DMS153 (cell line): ENCODE results near the gene USP31.

Experiments used
- DNase-seq: peaks from one replicate; lab custom pipeline; 2025; lab: John Stamatoyannopoulos, UW

Gene USP31

GRCh38 chr16:23149267-23149992 lies at the start of gene USP31:
Gene USP31, minus strand, starts transcription at chr16:23149452. Its CDS starts 182 bp downstream, at chr16:23149270.
- peak; percentile 96 for DNase-seq

- no peak for DNase-seq
Measured at GRCh38 chr16:23196539-23196938, 47.3 kb upstream of the USP31 start.

- DNase-seq, result no peak
Measured at GRCh38 chr16:23195366-23195978, 46.2 kb upstream of the USP31 start.

GRCh38 chr16:23194497-23195221 lies 45.4 kb upstream of the USP31 start:
- no peak for DNase-seq

- DNase-seq, result no peak
Measured at GRCh38 chr16:23188911-23189310, 39.7 kb upstream of the USP31 start.

- DNase-seq, result no peak
Measured at GRCh38 chr16:23187341-23187740, 38.1 kb upstream of the USP31 start.

GRCh38 chr16:23186171-23186570 lies 36.9 kb upstream of the USP31 start:
- DNase-seq, result no peak

- DNase-seq, result no peak
Measured at GRCh38 chr16:23185656-23186055, 36.4 kb upstream of the USP31 start.

GRCh38 chr16:23183543-23183862 lies 34.3 kb upstream of the USP31 start:
- DNase-seq, result no peak

- DNase-seq, result no peak
Measured at GRCh38 chr16:23182679-23183542, 33.7 kb upstream of the USP31 start, which contains the start of gene SCNN1G. Gene SCNN1G, plus strand, starts transcription at chr16:23182745. Its CDS starts 3,527 bp downstream, at chr16:23186272.

- peak; percentile 88 for DNase-seq
Measured at GRCh38 chr16:23182206-23182678, 33.0 kb upstream of the USP31 start.

- no peak for DNase-seq
Measured at GRCh38 chr16:23181506-23181905, 32.3 kb upstream of the USP31 start.

- DNase-seq, result no peak
Measured at GRCh38 chr16:23175651-23176050, 26.4 kb upstream of the USP31 start.

- DNase-seq, result no peak
Measured at GRCh38 chr16:23174622-23175021, 25.4 kb upstream of the USP31 start.

- DNase-seq, result no peak
Measured at GRCh38 chr16:23172994-23173393, 23.7 kb upstream of the USP31 start.

GRCh38 chr16:23172583-23172982 lies 23.3 kb upstream of the USP31 start:
- no peak for DNase-seq

GRCh38 chr16:23164736-23165135 lies 15.5 kb upstream of the USP31 start:
- DNase-seq, result no peak

GRCh38 chr16:23163921-23164320 lies 14.7 kb upstream of the USP31 start:
- no peak for DNase-seq

- DNase-seq, result no peak
Measured at GRCh38 chr16:23160574-23160973, 11.3 kb upstream of the USP31 start.

GRCh38 chr16:23160082-23160481 lies 10.8 kb upstream of the USP31 start:
- DNase-seq, result no peak

- no peak for DNase-seq
Measured at GRCh38 chr16:23158114-23158513, 8.9 kb upstream of the USP31 start.

- DNase-seq, result no peak
Measured at GRCh38 chr16:23156946-23157460, 7.8 kb upstream of the USP31 start.
